Neural progenitor cell (in vitro differentiated cells): ENCODE measurements around the gene JAKMIP2. TPM values are rescaled to one million over a fixed set of nuclear protein-coding genes. Genes with fewer than 3 reads are reported as not detected.

Experiments
- DNase-seq: peaks from one replicate; pipeline ENCODE4 v3.0.0-alpha.2; 2016; ENCODE audit warnings: low spot score
- H2AFZ ChIP-seq: fragments of 200-600 bp; sonication (generic); replicated peaks from 2 replicates; pipeline ENCODE4 v1.6.1; 2016; ENCODE audit warnings: antibody characterized with exemption
- H3F3A ChIP-seq: fragments of 200-600 bp; sonication (generic); 2 replicates; pipeline ENCODE4 v1.6.1; 2016; ENCODE audit warnings: antibody characterized with exemption, low read depth
- H3K27ac ChIP-seq: fragments of 200-600 bp; sonication (generic); 2 replicates; pipeline ENCODE4 v1.5.1; 2016; ENCODE audit warnings: mild to moderate bottlenecking
- H3K27me3 ChIP-seq: fragments of 200-600 bp; sonication (generic); 2 replicates; pipeline ENCODE4 v1.6.1; 2016; ENCODE audit warnings: mild to moderate bottlenecking, moderate library complexity
- H3K36me3 ChIP-seq: fragments of 200-600 bp; sonication (generic); 2 replicates; pipeline ENCODE4 v1.5.1; 2016
- H3K4me1 ChIP-seq: fragments of 200-600 bp; sonication (generic); 2 replicates; pipeline ENCODE4 v1.6.1; 2016; ENCODE audit warnings: mixed run types
- H3K4me2 ChIP-seq: fragments of 200-600 bp; sonication (generic); 2 replicates; pipeline ENCODE4 v1.6.1; 2016
- H3K4me3 ChIP-seq: fragments of 200-600 bp; sonication (generic); 2 replicates; pipeline ENCODE4 v1.5.1; 2016
- H3K79me2 ChIP-seq: fragments of 200-600 bp; sonication (generic); 2 replicates; pipeline ENCODE4 v1.6.1; 2016; ENCODE audit warnings: low read depth
- H3K9ac ChIP-seq: fragments of 200-600 bp; sonication (generic); 2 replicates; pipeline ENCODE4 v1.6.1; 2016
- H3K9me3 ChIP-seq: fragments of 200-600 bp; sonication (generic); 2 replicates; pipeline ENCODE4 v1.5.1; 2016; ENCODE audit warnings: low read depth
- H4K20me1 ChIP-seq: fragments of 200-600 bp; sonication (generic); 2 replicates; pipeline ENCODE4 v1.6.1; 2016; ENCODE audit warnings: low read depth
- H3K27ac Mint-ChIP-seq: 3 replicates; pipeline ENCODE4 v1.8.0; 2021; ENCODE audit warnings: mixed read lengths
- H3K27me3 Mint-ChIP-seq: 2 replicates; pipeline ENCODE4 v1.8.0; 2022; ENCODE audit warnings: low read depth, mild to moderate bottlenecking, inconsistent platforms, moderate library complexity, mixed read lengths; ENCODE audit not compliant: insufficient read depth
- H3K36me3 Mint-ChIP-seq: 3 replicates; pipeline ENCODE4 v1.8.0; 2021; ENCODE audit warnings: mixed read lengths
- H3K4me1 Mint-ChIP-seq: 3 replicates; pipeline ENCODE4 v1.8.0; 2021; ENCODE audit warnings: mixed read lengths
- H3K4me3 Mint-ChIP-seq: 3 replicates; pipeline ENCODE4 v1.8.0; 2021; ENCODE audit warnings: mild to moderate bottlenecking, moderate library complexity, mixed read lengths
- H3K9me3 Mint-ChIP-seq: 3 replicates; pipeline ENCODE4 v1.8.0; 2020; ENCODE audit warnings: mixed read lengths
- CTCF ChIP-seq: fragments of 200-600 bp; sonication (generic); IDR thresholded peaks from 2 replicates; pipeline ENCODE4 v1.5.1; 2017; ENCODE audit warnings: antibody characterized with exemption, mild to moderate bottlenecking
- EZH2 ChIP-seq: fragments of 200-600 bp; sonication (generic); IDR thresholded peaks from 2 replicates; pipeline ENCODE4 v1.6.1; 2017; ENCODE audit warnings: antibody characterized with exemption, mild to moderate bottlenecking, moderate library complexity
- EZH2phosphoT487 ChIP-seq: fragments of 200-600 bp; sonication (generic); IDR thresholded peaks from 2 replicates; pipeline ENCODE4 v1.6.1; 2017; ENCODE audit warnings: antibody characterized with exemption
- total RNA-seq: library from RNA; depleted of rRNA; stranded (reverse); fragments of >200 nt; gene quantifications from 2 replicates; pipeline ENCODE4 v1.2.3, GENCODE V29; 2015; ENCODE audit warnings: low replicate concordance

Gene JAKMIP2
- total RNA-seq, 1 donor from 2014 or later, result 8.2 TPM

- no peaks in the 10 kb centered on the region for H3K27me3 ChIP-seq
- H3K9ac ChIP-seq, result no peak overlapping the region
- no peaks in the 10 kb centered on the region for H3K9me3 ChIP-seq
- H3K4me1 ChIP-seq, result no peaks in the 10 kb centered on the region
- H2AFZ ChIP-seq, result no peak overlapping the region
- H3K27me3 Mint-ChIP-seq, result no peaks in the 10 kb centered on the region
- H3K36me3 Mint-ChIP-seq, result peaks cover 12% of the 10 kb centered on the region
- no peak for DNase-seq
- no peaks in the 10 kb centered on the region for H3K79me2 ChIP-seq
- H3K27ac Mint-ChIP-seq, result no peak overlapping the region
- H4K20me1 ChIP-seq, result no peaks in the 10 kb centered on the region
- H3F3A ChIP-seq, result peaks cover 15% of the 10 kb centered on the region
- H3K4me2 ChIP-seq, result no peak overlapping the region
- H3K9me3 Mint-ChIP-seq, result no peaks in the 10 kb centered on the region
- no peak overlapping the region for H3K27ac ChIP-seq
- H3K36me3 ChIP-seq, result no peaks in the 10 kb centered on the region
- H3K4me3 ChIP-seq, result no peak overlapping the region
- no peak overlapping the region for H3K4me3 Mint-ChIP-seq
- H3K4me1 Mint-ChIP-seq, result no peaks in the 10 kb centered on the region
- no peak for TF ChIP-seq CTCF
- TF ChIP-seq EZH2phosphoT487, result no peak
- TF ChIP-seq EZH2, result no peak
Measured at GRCh38 chr5:147673266-147673665, 109.3 kb downstream of the JAKMIP2 start.

- H3F3A ChIP-seq, result peaks cover 22% of the 10 kb centered on the region
- no peaks in the 10 kb centered on the region for H3K79me2 ChIP-seq
- H3K36me3 Mint-ChIP-seq, result peaks cover 17% of the 10 kb centered on the region
- no peak overlapping the region for H2AFZ ChIP-seq
- no peaks in the 10 kb centered on the region for H3K36me3 ChIP-seq
- H3K4me2 ChIP-seq, result no peak overlapping the region
- no peak for DNase-seq
- H3K9me3 Mint-ChIP-seq, result no peaks in the 10 kb centered on the region
- no peak overlapping the region for H3K27ac ChIP-seq
- no peak overlapping the region for H3K27ac Mint-ChIP-seq
- no peaks in the 10 kb centered on the region for H3K4me1 ChIP-seq
- no peaks in the 10 kb centered on the region for H3K4me1 Mint-ChIP-seq
- H3K4me3 ChIP-seq, result no peak overlapping the region
- no peaks in the 10 kb centered on the region for H3K27me3 ChIP-seq
- H3K4me3 Mint-ChIP-seq, result no peak overlapping the region
- no peaks in the 10 kb centered on the region for H3K27me3 Mint-ChIP-seq
- H4K20me1 ChIP-seq, result no peaks in the 10 kb centered on the region
- H3K9ac ChIP-seq, result no peak overlapping the region
- no peak for TF ChIP-seq CTCF
- no peak for TF ChIP-seq EZH2
- TF ChIP-seq EZH2phosphoT487, result no peak
- H3K9me3 ChIP-seq, result no peaks in the 10 kb centered on the region
Measured at GRCh38 chr5:147671365-147671764, 111.2 kb downstream of the JAKMIP2 start.

GRCh38 chr5:147670815-147671214 lies 111.7 kb downstream of the JAKMIP2 start:
- H3K27ac ChIP-seq, result no peak overlapping the region
- DNase-seq, result no peak
- no peak for TF ChIP-seq EZH2phosphoT487
- no peak overlapping the region for H2AFZ ChIP-seq
- no peaks in the 10 kb centered on the region for H3K4me1 Mint-ChIP-seq
- H3K36me3 ChIP-seq, result no peaks in the 10 kb centered on the region
- H3K79me2 ChIP-seq, result no peaks in the 10 kb centered on the region
- no peak overlapping the region for H3K9ac ChIP-seq
- peaks cover 22% of the 10 kb centered on the region for H3F3A ChIP-seq
- H3K27me3 Mint-ChIP-seq, result no peaks in the 10 kb centered on the region
- no peak overlapping the region for H3K4me2 ChIP-seq
- H3K27ac Mint-ChIP-seq, result no peak overlapping the region
- H3K4me1 ChIP-seq, result no peaks in the 10 kb centered on the region
- H3K9me3 ChIP-seq, result no peaks in the 10 kb centered on the region
- H4K20me1 ChIP-seq, result no peaks in the 10 kb centered on the region
- H3K27me3 ChIP-seq, result no peaks in the 10 kb centered on the region
- no peaks in the 10 kb centered on the region for H3K9me3 Mint-ChIP-seq
- H3K36me3 Mint-ChIP-seq, result peaks cover 17% of the 10 kb centered on the region
- no peak overlapping the region for H3K4me3 Mint-ChIP-seq
- no peak overlapping the region for H3K4me3 ChIP-seq

- H3K9ac ChIP-seq, result no peak overlapping the region
- Mint-ChIP-seq H3K9me3 (no peaks in the 10 kb centered on the region), H3K4me3 (no peak overlapping the region), H3K27ac (no peak overlapping the region), H3K27me3 (no peaks in the 10 kb centered on the region), H3K4me1 (no peaks in the 10 kb centered on the region), H3K36me3 (peaks cover 26% of the 10 kb centered on the region)
- no peaks in the 10 kb centered on the region for H3K9me3 ChIP-seq
- H4K20me1 ChIP-seq, result no peaks in the 10 kb centered on the region
- TF ChIP-seq CTCF, result no peak
- TF ChIP-seq EZH2, result no peak
- TF ChIP-seq EZH2phosphoT487, result no peak
- H3K4me1 ChIP-seq, result no peaks in the 10 kb centered on the region
- no peak overlapping the region for H2AFZ ChIP-seq
- DNase-seq, result peak; percentile 36
- no peaks in the 10 kb centered on the region for H3K79me2 ChIP-seq
- no peaks in the 10 kb centered on the region for H3K36me3 ChIP-seq
- H3K27me3 ChIP-seq, result no peaks in the 10 kb centered on the region
- peaks cover 22% of the 10 kb centered on the region for H3F3A ChIP-seq
- H3K4me3 ChIP-seq, result no peak overlapping the region
- no peak overlapping the region for H3K27ac ChIP-seq
- no peak overlapping the region for H3K4me2 ChIP-seq
Measured at GRCh38 chr5:147669169-147669869, 113.2 kb downstream of the JAKMIP2 start.
